ENCODE measurements around the gene SRD5A2. TPM values are rescaled to one million over a fixed set of nuclear protein-coding genes. Genes with fewer than 3 reads are reported as not detected.

Gene SRD5A2
- total RNA-seq, 1 experiment from 2014 or later = not detected

DNA sequence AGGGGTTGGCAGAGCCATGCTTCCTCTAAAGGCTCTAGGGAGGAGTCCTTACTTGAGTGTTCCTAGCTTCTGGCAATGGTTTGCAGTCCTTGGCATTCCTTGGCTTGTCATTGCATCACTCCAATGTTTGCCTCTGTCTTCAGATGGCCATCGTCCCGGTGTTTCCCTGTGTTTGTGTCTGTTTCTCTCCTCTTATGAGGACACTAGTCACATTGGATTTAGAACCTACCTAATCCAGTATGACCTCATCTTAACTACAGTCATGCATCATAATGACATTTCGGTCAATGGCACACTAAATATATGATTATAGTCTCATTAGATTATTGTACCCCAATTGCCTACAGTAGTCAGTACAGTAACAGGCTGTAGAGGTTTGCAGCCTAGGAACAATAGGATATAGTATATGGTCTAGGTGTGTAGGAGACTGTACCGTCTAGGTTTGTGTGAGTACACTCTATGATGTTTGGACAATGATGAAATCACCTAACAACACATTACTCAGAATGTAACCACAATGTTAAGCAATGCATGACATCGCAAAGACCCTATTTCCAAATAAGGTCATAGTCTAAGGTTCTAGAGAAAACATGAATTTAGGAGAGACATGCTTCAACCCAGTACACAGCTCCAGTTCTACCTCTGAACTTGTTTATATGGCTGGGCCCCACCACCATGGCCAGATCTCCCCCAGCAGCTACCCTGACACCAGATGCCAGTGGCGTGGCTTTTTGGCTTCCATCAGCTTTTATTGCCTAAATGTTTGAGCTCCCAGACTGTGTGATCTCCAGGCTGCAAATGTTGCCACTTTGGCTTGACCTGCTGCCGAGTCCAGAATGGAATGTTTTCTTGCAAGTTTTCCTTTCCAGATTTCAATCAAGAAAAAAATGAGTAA, 22.1 kb downstream of the SRD5A2 start:
- Histone ChIP-seq H4K20me1 (ENCODE audit: insufficient read depth) (no peaks in the 10 kb centered on the region), H2AFZ (ENCODE audit: low read depth, low read length, poor library complexity, severe bottlenecking) (no peak overlapping the region), H3K9ac (ENCODE audit: low read length) (no peak overlapping the region), H3K9me2 (ENCODE audit: insufficient read depth) (no peaks in the 10 kb centered on the region), H3K4me2 (ENCODE audit: low read length) (no peak overlapping the region), H3K27me3 (ENCODE audit: insufficient read depth, low read length) (peaks cover 3% of the 10 kb centered on the region; the same call in 1 of the 2 replicates), H3K79me2 (ENCODE audit: insufficient read depth, low read length) (no peaks in the 10 kb centered on the region), H3K9me3 (ENCODE audit: control insufficient read depth in 1 of 2, insufficient read depth in 1 of 2, low read depth in 1 of 2, low read length in 2 of 2) (no peaks in the 10 kb centered on the region), H3K36me3 (ENCODE audit: control insufficient read depth in 1 of 2, insufficient read depth in 2 of 2, low read length in 2 of 2) (no peaks in the 10 kb centered on the region), H3K27ac (ENCODE audit: low read depth, low read length) (no peak overlapping the region), H3K4me3 (replicated peaks in 1 of 2; ENCODE audit: low read depth in 1 of 2, low read length in 2 of 2) (no peak overlapping the region), H3K4me1 (ENCODE audit: control insufficient read depth in 1 of 2, insufficient read depth in 2 of 2, low read length in 2 of 2) (no peaks in the 10 kb centered on the region)
- ATAC-seq = no peak
- TF ChIP-seq JUND (IDR thresholded peaks at IDR 0.05) (no peak), SRF (IDR thresholded peaks at IDR 0.05; ENCODE audit: low read depth) (peak; percentile 64), EZH2 (IDR thresholded peaks at IDR 0.05) (no peak), CEBPB (IDR thresholded peaks at IDR 0.05; ENCODE audit: low read depth) (peak; percentile 57), ATF3 (IDR thresholded peaks at IDR 0.05) (no peak), ZFX (IDR thresholded peaks at IDR 0.05) (no peak), YY1 (IDR thresholded peaks at IDR 0.05; ENCODE audit: extremely low read depth, insufficient replicate concordance, low read depth, low read length) (no peak), ZBTB33 (IDR thresholded peaks at IDR 0.05; ENCODE audit: extremely low read depth, insufficient replicate concordance, low read length) (no peak)
- BruUV-seq (replicated peaks) = no TSS peak
- RAD21 ChIA-PET (ENCODE audit: low non-redundant PET in 1 of 2, low total read pairs in 2 of 2, uncharacterized antibody in 2 of 2, unreplicated experiment in 2 of 2) = no interaction called here
- DNase-seq (ENCODE audit: low read depth, low spot score) = no peak
- intact Hi-C loops (cut with micrococcal nuclease) = no loop called here
- POLR2A ChIA-PET = no interaction called here
- CTCF ChIA-PET = no interaction called here

Measured in HCT116 (cell line).